H1 (cell line): ENCODE data around the gene POC1B. TPM values are rescaled to one million over a fixed set of nuclear protein-coding genes. Genes with fewer than 3 reads are reported as not detected.

Experiments
- CTCF ChIA-PET: fragments of 300-600 bp; sonication (Branson Sonifier 250); formaldehyde crosslinking; loops from one replicate; lab custom pipeline; 2021; ENCODE audit not compliant: partially characterized antibody; lab: Charles Lee
- POLR2A ChIA-PET: fragments of 300-600 bp; sonication (Branson Sonifier 250); formaldehyde crosslinking; loops from one replicate; lab custom pipeline; 2021; ENCODE audit warnings: inconsistent platforms; ENCODE audit not compliant: partially characterized antibody; lab: Charles Lee
- DNase-seq, 2 experiments: peaks; one replicate each; pipeline versions ENCODE4 v3.0.0 to v3.0.0-alpha.2; 2010 to 2022; ENCODE audit warnings: low spot score in 2 of 2, low read depth in 1 of 2, mixed read lengths in 1 of 2
- FAIRE-seq: peaks from 2 replicates; lab custom pipeline; 2011; peaks lifted over from hg19 to GRCh38; lab: Jason Lieb, UNC
- H2AFZ ChIP-seq: 2 replicates; pipeline ENCODE4 v1.8.1; 2012; ENCODE audit warnings: low read length, inconsistent platforms
- H2AK5ac ChIP-seq: 2 replicates; pipeline ENCODE4 v1.6.1; 2013; ENCODE audit warnings: low read depth, low read length
- H2BK120ac ChIP-seq: replicated peaks from 2 replicates; pipeline ENCODE3; 2013; ENCODE audit warnings: low read depth, low read length, inconsistent platforms
- H2BK12ac ChIP-seq: 2 replicates; pipeline ENCODE4 v1.6.1; 2013; ENCODE audit warnings: low read depth, low read length
- H2BK15ac ChIP-seq: 2 replicates; pipeline ENCODE4 v1.6.1; 2013; ENCODE audit warnings: low read length
- H2BK20ac ChIP-seq: 2 replicates; pipeline ENCODE4 v1.6.1; 2013; ENCODE audit warnings: low read length
- H2BK5ac ChIP-seq: 2 replicates; pipeline ENCODE4 v1.6.1; 2013; ENCODE audit warnings: low read depth, low read length
- H3K14ac ChIP-seq: 2 replicates; pipeline ENCODE4 v1.6.1; 2013; ENCODE audit warnings: inconsistent platforms; ENCODE audit not compliant: insufficient read length
- H3K18ac ChIP-seq: 2 replicates; pipeline ENCODE4 v1.6.1; 2013; ENCODE audit warnings: low read length; ENCODE audit errors: extremely low read depth
- H3K23ac ChIP-seq: 2 replicates; pipeline ENCODE4 v1.6.1; 2013; ENCODE audit warnings: inconsistent platforms; ENCODE audit not compliant: insufficient read length
- H3K23me2 ChIP-seq: 2 replicates; pipeline ENCODE4 v1.6.1; 2013; ENCODE audit warnings: low read depth, low read length
- H3K27ac ChIP-seq: 2 replicates; pipeline ENCODE4 v1.6.1; 2011; ENCODE audit warnings: low read depth, low read length, inconsistent platforms
- H3K27me3 ChIP-seq, 4 experiments: replicated peaks in 1 of 4; 1 replicate in 1 of 4; 2 replicates in 3 of 4; pipeline versions ENCODE4 v1.6.1 to v1.8.1; 2011 to 2013; ENCODE audit warnings: low read length in 3 of 4, mild to moderate bottlenecking in 3 of 4, inconsistent platforms in 2 of 4, mixed read lengths in 2 of 4, moderate library complexity in 1 of 4; ENCODE audit not compliant: control insufficient read depth in 3 of 4, insufficient read depth in 3 of 4; ENCODE audit errors: extremely low read depth in 1 of 4
- H3K36me3 ChIP-seq, 4 experiments: 2 replicates each; pipeline versions ENCODE4 v1.6.1 to v1.8.1; 2011 to 2013; ENCODE audit warnings: mild to moderate bottlenecking in 4 of 4, low read length in 3 of 4, moderate library complexity in 2 of 4, control low read depth in 1 of 4, inconsistent platforms in 1 of 4; ENCODE audit not compliant: insufficient read depth in 4 of 4, control insufficient read depth in 2 of 4
- H3K4ac ChIP-seq: replicated peaks from 2 replicates; pipeline ENCODE3; 2013; ENCODE audit warnings: low read length, low read depth, mixed read lengths, inconsistent platforms; ENCODE audit not compliant: insufficient read length
- H3K4me1 ChIP-seq, 4 experiments: replicated peaks in 1 of 4; 1 replicate in 1 of 4; 2 replicates in 3 of 4; pipeline versions ENCODE4 v1.6.1 to v1.8.1; 2011 to 2013; ENCODE audit warnings: low read length in 3 of 4, inconsistent platforms in 2 of 4, mixed read lengths in 1 of 4; ENCODE audit not compliant: insufficient read depth in 4 of 4, control insufficient read depth in 3 of 4
- H3K4me2 ChIP-seq, 2 experiments: 2 replicates each; pipeline versions ENCODE4 v1.6.1 to v1.8.1; 2011 to 2013; ENCODE audit warnings: low read depth in 2 of 2, low read length in 2 of 2, control low read depth in 1 of 2, inconsistent platforms in 1 of 2, mild to moderate bottlenecking in 1 of 2; ENCODE audit not compliant: insufficient read depth in 1 of 2
- H3K4me3 ChIP-seq, 4 experiments: fragments of 200-600, 300-600 bp in 1 of 4; sonication (generic), shearing (Covaris generic), sonication (Bioruptor Twin) in 1 of 4; 2 replicates each; pipeline versions ENCODE4 v1.5.1 to v1.8.1; 2011 to 2016; ENCODE audit warnings: low read length in 4 of 4, low read depth in 3 of 4, control low read depth in 2 of 4, inconsistent platforms in 2 of 4, mild to moderate bottlenecking in 2 of 4, mixed read lengths in 1 of 4, moderate library complexity in 1 of 4; ENCODE audit not compliant: insufficient read depth in 2 of 4; ENCODE audit errors: extremely low read depth in 1 of 4
- H3K56ac ChIP-seq: replicated peaks from 2 replicates; pipeline ENCODE3; 2013; ENCODE audit warnings: low read depth, mild to moderate bottlenecking, mixed read lengths, low read length, inconsistent platforms; ENCODE audit not compliant: insufficient read length
- H3K79me1 ChIP-seq: 2 replicates; pipeline ENCODE4 v1.6.1; 2013; ENCODE audit warnings: low read depth, low read length, control low read depth
- H3K79me2 ChIP-seq, 2 experiments: 2 replicates each; pipeline versions ENCODE4 v1.6.1 to v1.8.1; 2012 to 2013; ENCODE audit warnings: low read length in 2 of 2, mild to moderate bottlenecking in 2 of 2, inconsistent platforms in 1 of 2; ENCODE audit not compliant: insufficient read depth in 2 of 2, control insufficient read depth in 1 of 2
- H3K9ac ChIP-seq, 4 experiments: replicated peaks in 1 of 4; 1 replicate in 1 of 4; 2 replicates in 3 of 4; pipeline versions ENCODE4 v1.6.1 to v1.8.1; 2011 to 2013; ENCODE audit warnings: low read depth in 3 of 4, low read length in 3 of 4, control low read depth in 2 of 4, mild to moderate bottlenecking in 2 of 4, moderate library complexity in 2 of 4, inconsistent platforms in 1 of 4; ENCODE audit errors: extremely low read depth in 1 of 4
- H3K9me3 ChIP-seq, 2 experiments: 2 replicates each; pipeline versions ENCODE4 v1.6.1 to v1.8.1; 2012 to 2013; ENCODE audit warnings: mild to moderate bottlenecking in 2 of 2, moderate library complexity in 2 of 2, control low read depth in 1 of 2, inconsistent platforms in 1 of 2, low read depth in 1 of 2, low read length in 1 of 2, mixed read lengths in 1 of 2; ENCODE audit not compliant: insufficient read depth in 2 of 2
- H4K20me1 ChIP-seq, 2 experiments: replicated peaks in 1 of 2; 2 replicates each; pipeline versions ENCODE3 to v1.8.1; 2011 to 2013; ENCODE audit warnings: inconsistent platforms in 2 of 2, low read length in 2 of 2, mild to moderate bottlenecking in 1 of 2; ENCODE audit not compliant: insufficient read depth in 2 of 2, control insufficient read depth in 1 of 2
- H4K5ac ChIP-seq: 2 replicates; pipeline ENCODE4 v1.6.1; 2013; ENCODE audit warnings: low read length, low read depth, mixed read lengths, inconsistent platforms; ENCODE audit not compliant: insufficient read length
- H4K8ac ChIP-seq: 2 replicates; pipeline ENCODE4 v1.8.0; 2013; ENCODE audit warnings: mild to moderate bottlenecking, moderate library complexity, low read length, inconsistent platforms; ENCODE audit not compliant: insufficient read depth; ENCODE audit errors: extremely low read depth
- H4K91ac ChIP-seq: replicated peaks from 2 replicates; pipeline ENCODE3; 2013; ENCODE audit warnings: low read length, mixed read lengths, inconsistent platforms; ENCODE audit not compliant: insufficient read length
- ATF3 ChIP-seq: IDR thresholded peaks from 2 replicates; pipeline ENCODE4 v1.6.1; 2011; ENCODE audit warnings: low read depth, mild to moderate bottlenecking, low read length; ENCODE audit not compliant: insufficient read depth
- NANOG ChIP-seq: IDR thresholded peaks from 2 replicates; pipeline ENCODE4 v1.6.1; 2011; ENCODE audit warnings: low read length, low read depth, mild to moderate bottlenecking, inconsistent platforms; ENCODE audit not compliant: insufficient read depth, poor library complexity, severe bottlenecking
- SP2 ChIP-seq: IDR thresholded peaks from 2 replicates; pipeline ENCODE4 v1.6.1; 2012; ENCODE audit warnings: mild to moderate bottlenecking, low read length, inconsistent platforms
- WGBS, 2 experiments: shearing (Covaris generic) in 1 of 2; methylation state at CpG; one replicate each; pipeline versions ENCODE4 v1.1.6 to v1.1.7; 2013 to 2015; ENCODE audit warnings: low lambda C conversion rate in 2 of 2, mixed read lengths in 2 of 2, inconsistent platforms in 1 of 2, low coverage in 1 of 2, missing lambda C conversion rate in 1 of 2; ENCODE audit not compliant: insufficient replicate concordance in 2 of 2, insufficient coverage in 1 of 2, insufficient read length in 1 of 2; ENCODE audit errors: extremely low coverage in 1 of 2, missing lambda C conversion rate in 1 of 2; 5-methylcytosine and 5-hydroxymethylcytosine counted together
- polyA plus RNA-seq, 7 experiments: library from polyadenylated mRNA; depleted of rRNA in 3 of 7; stranded (reverse) in 5 of 7; unstranded in 2 of 7; fragments of >200 nt in 5 of 7; fragments of 200-250 nt in 2 of 7; gene quantifications; 1 replicate in 5 of 7; 2 replicates in 1 of 7; 4 replicates in 1 of 7; pipeline versions ENCODE4 v1.2.1 to v1.2.3, GENCODE V29; 2011 to 2013; ENCODE audit warnings: missing spikeins in 2 of 7, mixed read lengths in 2 of 7
- total RNA-seq: library from RNA; stranded (reverse); fragmentation: NEBNext Ultra II Directional; extraction: Animal tissue kit (Norgen Biotek cat#: 25700); gene quantifications from 2 replicates; pipeline ENCODE4 v1.2.1, GENCODE V29; 2021

POC1B gene
- total and polyA plus RNA-seq, 2 of the 8 experiments (the other 6 are each of a cell fraction or from before 2014, with no cell fraction given) = 7.5 to 16.3 TPM

- Histone ChIP-seq H3K4ac (no peak overlapping the region), H3K4me2 (no peak overlapping the region), H4K5ac (no peak overlapping the region), H3K4me3 (no peak overlapping the region), H3K18ac (peak overlapping the region; percentile 9; the same call in 1 of the 2 replicates), H3K36me3 (no peaks in the 10 kb centered on the region), H3K23ac (no peak overlapping the region), H3K4me1 (peaks cover 2 to 9% (median 3%) of the 10 kb centered on the region in 4 experiments; a peak in 4 of 7 replicates), H2BK12ac (no peak overlapping the region), H3K9ac (no peak overlapping the region), H4K20me1 (no peaks in the 10 kb centered on the region), H2BK20ac (no peak overlapping the region), H2BK15ac (no peak overlapping the region), H3K23me2 (no peaks in the 10 kb centered on the region), H3K27me3 (no peaks in the 10 kb centered on the region), H2BK120ac (no peak overlapping the region), H4K8ac (no peak overlapping the region), H4K91ac (no peak overlapping the region), H2AK5ac (no peak overlapping the region), H3K9me3 (no peaks in the 10 kb centered on the region), H3K79me2 (no peaks in the 10 kb centered on the region), H3K56ac (no peak overlapping the region), H2BK5ac (no peak overlapping the region), H3K14ac (no peak overlapping the region), H3K79me1 (no peaks in the 10 kb centered on the region), H3K27ac (no peak overlapping the region), H2AFZ (no peak overlapping the region)
- ChIA-PET CTCF (no interaction called here), POLR2A (no interaction called here)
- FAIRE-seq = no peak
- TF ChIP-seq ATF3 (no peak), NANOG (no peak), SP2 (no peak)
- DNase-seq = no peak
- 89% methylated on average over 3 of the region's 3 CpGs; no CpG with 5 or more reads in 1 of the 2 experiments for WGBS, 2 experiments
Observed at GRCh38 chr12:89417246-89417977, 108.4 kb downstream of the POC1B start.
